ENCODE measurements around the gene CCNK.

The CCNK gene

DNA sequence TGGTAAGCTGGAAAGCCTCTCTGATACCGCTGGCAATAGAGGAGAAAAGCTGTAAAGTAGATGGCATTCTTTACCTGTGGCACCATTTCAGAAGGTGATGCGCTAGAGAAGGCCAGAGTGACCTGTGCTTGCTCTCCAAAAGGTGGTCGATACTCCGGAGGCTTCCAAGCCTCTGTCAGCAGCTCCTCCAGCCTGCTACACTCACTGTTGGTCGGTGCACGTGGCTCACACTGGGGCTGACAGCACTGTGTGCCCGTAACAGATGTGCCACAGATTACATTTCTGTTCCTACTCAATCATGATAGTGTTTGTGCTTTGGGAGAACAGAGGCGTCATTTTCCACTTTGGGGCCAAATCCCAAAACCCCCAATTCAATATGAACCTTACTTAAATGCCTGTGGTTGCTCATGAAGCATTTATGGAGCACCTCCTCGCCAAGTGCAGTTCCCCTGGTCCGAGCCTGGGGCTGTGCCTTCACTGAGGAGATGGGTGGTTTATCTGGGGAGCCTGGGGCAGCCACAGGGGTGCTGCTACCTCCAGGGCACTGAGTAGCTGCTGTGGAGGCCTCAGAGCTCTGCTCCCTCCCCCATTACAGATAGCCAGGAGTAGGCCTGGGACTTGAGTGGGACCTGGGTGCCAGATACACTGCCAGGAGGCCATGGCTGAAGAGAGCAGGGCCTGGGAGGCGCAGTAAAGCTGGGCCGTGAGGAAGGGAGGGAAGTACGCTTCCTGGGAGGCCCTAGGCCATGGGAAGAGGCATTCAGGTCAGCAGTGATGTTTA, 26.8 kb downstream of the CCNK start:
- no peak for DNase-seq (ENCODE audit: low spot score)

DNA sequence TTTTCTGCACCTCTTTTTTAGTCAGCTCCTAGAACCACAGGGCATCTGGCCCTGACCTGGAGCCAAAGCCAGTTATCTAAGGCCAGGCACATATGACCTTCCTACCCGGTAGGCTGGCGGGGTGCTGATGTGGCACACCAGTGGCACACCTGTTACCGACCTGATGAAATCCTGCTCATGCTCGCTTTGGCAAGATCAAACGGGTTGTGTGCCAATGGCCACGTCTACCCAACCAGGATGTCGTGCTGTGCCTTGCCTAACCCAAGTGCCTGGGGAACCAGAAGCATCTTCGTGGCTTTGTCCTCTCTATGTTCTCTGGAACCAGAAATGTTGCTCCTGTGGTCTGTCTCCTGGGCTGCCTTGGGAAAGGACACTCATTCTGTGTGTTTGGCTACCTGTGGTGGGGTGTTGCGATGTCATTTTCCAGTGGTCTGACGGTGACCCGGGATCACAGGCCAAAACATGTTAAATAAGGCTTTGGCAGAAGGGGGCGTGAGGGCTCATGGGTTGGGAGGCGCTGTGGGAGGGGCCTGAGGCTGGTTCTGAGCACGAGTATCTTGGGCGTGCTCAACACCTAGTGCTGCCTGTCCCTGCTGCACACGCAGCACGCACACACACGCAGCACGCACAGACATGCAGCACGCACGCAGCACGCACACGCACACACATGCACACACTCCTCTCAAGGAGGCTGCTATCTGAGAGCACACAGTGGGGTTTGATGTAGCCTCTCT, 27.9 kb downstream of the CCNK start:
- DNase-seq (ENCODE audit: low spot score): no peak

DNA sequence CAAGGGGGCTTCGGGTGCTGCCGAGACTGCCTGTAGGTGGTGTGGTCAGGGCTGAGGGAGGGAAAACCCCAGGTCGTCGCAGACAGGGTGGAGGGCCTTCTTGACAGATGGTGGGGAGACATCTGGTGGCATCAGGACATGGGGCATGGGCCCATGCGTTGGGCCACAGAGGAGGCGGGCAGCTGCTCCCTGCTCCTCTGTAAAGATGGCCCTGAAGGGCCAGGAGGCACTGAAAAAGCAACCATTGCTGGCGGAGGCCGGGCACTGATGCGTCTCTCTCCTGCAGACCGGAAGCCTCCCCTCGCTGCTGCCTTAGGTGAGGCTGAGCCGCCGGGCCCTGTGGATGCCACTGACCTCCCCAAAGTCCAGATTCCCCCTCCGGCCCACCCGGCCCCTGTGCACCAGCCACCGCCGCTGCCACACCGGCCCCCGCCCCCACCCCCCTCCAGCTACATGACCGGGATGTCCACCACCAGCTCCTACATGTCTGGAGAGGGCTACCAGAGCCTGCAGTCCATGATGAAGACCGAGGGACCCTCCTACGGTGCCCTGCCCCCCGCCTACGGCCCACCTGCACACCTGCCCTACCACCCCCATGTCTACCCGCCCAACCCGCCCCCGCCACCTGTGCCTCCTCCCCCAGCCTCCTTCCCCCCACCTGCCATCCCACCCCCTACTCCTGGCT, 28.8 kb downstream of the CCNK start:
- no peak for DNase-seq (ENCODE audit: low spot score)

DNA sequence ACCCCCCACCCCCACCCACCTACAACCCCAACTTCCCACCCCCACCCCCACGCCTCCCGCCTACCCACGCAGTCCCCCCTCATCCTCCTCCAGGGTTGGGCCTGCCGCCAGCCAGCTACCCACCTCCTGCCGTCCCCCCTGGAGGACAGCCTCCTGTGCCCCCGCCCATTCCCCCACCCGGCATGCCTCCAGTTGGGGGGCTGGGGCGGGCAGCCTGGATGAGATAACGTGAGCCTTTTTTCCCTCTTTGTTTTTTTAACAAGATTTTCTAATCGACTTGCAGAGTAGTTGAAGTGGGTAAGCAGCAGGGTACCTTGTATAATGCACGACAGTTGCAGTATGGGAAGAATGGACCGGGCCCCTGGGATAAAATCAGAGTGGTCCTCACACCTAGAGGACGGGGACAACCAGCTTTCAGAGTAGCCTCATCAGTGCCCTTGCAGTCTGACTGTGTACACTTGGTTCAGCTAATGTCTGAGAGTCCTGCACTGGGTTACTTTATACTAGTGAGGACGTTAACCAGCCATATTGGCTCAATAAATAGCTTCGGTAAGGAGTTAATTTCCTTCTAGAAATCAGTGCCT, 29.4 kb downstream of the CCNK start:
- no peak for DNase-seq (ENCODE audit: low spot score)

DNA sequence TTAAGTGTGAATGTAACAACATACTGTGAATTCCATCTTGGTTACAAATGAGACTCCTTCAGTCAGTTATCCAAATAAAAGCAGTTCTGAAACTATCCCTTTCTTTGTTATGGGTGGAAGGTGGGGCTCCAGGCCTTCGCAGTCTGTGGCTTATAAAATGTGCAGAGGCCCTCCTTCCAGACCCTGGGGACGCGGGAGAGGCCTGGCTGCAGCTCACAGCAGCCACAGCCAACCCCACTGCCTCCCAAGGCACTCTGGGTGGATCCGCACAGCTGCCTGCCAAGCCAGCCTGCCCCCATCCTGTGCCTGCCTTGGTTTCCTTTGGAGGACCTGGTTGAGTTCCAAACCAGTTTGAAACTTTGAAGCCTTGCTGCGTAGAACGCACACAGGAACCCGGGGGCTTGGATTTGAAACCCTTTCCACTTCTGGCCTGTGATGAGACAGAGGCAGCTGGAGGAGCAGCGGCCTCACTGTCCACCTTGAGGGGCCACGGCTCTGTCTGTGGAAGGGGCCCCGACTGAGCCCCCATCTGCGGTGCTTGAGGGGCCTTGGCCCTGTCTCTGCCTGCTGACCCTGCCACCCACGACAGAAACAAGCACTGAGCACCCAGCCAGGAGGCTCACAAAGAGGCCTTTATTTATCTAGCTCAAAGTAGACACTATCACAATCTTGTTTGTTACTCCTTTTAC, 30.4 kb downstream of the CCNK start:
- DNase-seq (ENCODE audit: low spot score): no peak

DNA sequence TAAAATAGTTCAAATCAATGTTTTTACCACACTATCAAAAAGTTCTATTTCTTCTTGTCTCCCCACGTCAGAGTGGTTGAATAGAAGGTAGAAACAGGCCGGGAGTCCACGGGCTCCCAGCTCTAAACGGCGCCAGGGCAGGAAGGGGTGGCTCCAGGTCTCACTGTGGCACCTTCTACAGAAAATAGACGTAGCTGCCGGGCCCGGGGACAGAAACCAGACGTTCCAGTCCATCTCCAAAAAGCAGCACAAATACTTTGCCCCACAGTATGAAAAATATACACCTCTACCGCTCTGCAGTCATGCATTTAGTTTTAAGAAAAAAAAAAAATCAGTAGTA, 30.9 kb downstream of the CCNK start:
- no peak for DNase-seq (ENCODE audit: low spot score)

DNA sequence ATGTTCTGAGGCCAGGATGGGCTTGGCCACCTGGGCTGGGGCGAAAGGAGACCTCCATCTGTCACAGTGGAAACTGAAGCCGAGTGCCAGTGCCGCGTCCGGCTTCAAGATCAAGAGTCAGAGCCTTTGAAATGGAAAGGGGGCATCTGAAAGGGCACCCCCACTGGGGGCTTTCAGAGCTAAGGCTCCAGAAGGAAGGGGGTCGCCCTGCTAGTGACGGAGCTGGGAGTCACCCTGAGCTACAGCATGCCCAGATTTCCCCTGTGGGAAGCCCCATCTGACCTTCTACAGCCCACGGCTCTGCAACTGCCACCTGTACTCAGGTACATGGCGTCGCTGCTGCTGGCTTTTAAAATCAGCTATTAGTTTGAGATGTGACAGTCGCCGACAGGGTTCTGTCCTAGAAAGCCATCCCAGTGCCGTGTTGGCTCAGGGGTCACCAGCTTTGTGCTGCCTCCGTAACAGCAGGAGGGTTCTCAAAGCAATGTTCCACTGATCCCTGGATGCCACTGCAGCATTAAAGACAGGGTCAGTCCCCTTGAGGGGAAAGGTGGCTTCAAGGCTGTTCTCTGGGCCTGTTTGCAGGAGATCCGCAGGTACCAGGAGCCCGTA, 31.5 kb downstream of the CCNK start:
- no peak for DNase-seq (ENCODE audit: low spot score)

DNA sequence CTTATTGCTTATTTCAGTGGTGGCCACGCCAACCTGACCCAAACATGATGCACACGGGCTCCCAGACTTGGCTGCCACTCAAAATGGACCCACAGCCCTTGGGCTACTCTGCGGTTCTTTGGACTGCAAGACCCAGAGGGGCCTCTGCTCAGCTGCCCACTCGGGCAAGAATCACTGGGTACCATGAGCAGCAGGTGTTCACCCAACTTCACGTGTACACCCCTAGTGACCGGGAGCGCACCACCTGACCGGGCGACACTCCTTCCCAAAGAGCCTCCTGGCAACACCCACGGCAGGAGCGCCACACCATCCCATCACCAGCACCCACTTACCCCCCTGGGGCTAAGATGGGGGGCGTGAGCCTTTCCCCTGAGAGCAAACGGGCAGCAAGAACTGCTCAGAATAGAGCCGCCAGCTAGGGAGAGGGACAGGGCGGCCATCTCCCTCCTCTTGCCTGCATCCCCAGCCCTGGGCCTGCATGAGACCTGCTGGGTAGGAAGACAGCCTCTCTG, 32.0 kb downstream of the CCNK start:
- no peak for DNase-seq (ENCODE audit: low spot score)

DNA sequence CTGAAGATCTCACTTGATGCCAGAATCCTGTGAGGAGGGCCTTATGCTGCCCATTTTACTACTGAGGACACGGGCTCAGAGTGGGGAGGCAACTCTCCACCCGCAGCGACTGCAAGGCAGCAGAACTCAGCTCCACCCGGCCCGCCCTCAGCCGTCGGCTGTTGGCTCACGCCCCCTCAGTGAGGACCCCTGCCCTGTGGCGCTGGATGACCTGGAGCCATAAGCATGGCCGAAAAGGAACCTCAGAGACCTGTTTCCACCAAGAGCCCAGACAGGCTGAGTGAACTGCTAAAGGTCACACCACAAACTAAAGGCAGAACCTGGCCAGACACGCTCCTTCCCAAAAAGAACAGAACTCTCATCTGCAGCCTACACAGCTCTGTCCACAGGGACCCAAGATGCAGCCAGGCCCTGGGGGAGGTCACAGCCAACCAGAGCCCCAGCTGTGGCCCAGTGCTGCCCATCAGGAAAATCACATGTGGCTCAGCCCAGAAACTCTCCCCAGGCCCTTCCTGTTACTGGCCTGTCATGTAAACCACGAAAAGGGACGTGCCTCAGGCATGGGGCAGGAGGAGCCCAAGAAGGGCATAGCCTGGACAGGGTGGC, 32.8 kb downstream of the CCNK start:
- no peak for DNase-seq (ENCODE audit: low spot score)

DNA sequence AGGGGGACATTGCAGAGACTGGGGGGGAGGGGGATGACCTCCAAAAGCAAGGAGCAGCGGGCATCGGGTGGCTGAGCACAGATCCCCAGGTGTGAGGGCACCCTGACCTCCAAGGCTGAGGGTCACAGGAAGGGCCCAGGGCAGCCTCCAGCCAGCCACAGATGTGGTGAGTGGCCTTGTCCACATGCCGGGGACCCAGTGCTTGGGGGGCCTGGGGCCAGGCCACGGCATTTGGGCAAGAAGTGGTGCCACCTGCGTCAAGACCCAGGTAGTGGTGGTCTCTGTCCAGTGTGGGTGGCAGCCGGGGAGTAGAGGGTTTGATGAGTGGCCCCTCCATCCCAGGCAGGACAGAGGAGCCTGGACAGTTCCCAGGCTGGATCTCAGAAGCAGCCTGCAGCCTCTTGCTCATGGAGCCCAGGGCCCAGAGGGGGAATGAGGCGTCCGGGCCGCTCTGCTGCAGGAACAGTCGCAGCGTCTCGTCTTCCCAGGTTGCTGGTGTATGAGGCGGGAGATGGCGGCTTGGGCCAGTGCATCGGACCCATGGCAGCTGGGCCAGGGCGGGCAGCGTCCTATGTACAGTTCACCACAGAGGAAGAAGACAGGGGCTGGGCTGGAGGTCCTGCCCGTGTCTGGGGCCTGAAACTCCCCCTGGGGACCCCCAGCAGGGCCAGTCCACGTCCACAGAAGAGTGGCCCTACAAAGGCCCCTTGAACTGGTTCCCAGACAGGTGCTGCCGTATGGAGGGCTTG, 33.5 kb downstream of the CCNK start:
- no peak for DNase-seq (ENCODE audit: low spot score)

DNA sequence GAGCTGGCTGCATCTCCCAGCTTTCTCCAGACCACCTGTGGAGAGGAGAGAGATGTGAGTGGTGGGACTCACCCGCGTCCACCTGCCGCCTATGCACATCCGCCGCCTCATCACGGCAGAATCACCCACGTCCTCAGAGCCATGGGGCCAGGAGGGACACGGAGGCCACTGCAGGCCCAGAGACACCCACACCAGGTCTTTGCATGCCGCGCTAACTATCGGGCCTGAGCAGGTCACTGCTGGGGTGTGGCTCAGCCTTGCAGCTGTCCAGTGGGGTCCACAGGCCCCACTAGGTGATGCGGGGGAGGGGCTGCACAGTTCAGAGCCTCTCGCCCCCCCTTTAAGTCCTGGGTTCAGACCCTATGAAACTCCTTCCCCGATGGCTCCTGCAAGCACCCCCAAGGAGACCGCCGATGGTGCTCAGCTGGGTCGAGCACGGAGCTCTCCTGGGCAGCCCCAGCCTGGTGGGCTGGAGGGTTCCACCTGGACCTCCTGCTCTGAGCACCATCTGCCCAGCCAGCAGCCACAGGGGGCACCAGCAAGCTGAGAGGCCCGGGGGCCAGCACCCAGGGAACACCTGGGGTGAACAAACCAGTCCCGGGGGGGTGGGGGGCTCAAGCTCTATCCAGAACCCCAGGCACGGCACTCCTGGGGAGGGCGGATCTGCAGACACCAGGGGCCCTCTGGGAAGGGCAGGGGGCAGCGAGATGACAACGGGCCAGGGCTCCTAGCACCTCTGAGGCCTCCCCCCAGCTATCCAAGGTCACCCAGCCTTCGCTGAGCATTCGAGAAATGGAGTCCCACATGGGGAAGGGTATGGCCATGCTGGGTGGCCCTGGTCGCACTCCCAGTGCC, 34.3 kb downstream of the CCNK start:
- no peak for DNase-seq (ENCODE audit: low spot score)

DNA sequence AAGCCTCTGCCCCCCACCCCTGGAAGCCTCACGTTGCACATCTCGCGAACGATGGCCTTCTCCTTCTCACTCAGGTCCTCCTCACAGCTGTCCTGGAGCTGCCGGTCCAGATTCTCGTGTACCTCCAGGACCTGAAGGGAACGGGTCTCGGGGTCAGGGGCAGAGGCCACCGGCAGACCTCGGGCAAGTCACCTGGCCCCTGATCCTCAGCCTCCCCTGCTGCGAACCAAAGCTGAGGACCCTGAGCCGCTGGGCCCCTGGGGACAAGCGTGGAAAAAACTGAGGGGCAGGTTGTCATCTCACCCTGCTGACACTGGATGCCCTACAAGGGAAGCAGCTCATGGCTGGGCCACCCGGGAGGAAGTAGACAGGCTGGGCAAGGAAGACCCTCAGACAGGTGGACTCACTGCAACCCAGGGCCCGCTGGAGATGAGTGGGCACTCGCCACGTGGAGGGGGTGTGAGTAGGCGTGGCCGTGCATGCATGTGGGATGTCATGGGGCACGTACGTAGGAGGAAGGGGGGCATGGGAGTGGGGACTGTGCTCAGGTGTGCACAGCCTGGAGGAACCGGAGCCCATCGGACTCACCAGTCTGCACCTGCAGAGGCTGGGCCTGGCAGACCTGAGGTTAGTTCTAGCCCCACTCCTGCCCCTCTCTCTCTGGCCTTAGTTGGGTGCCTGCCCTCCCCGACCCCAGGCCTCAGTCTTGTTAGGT, 35.1 kb downstream of the CCNK start:
- no peak for DNase-seq (ENCODE audit: low spot score)

DNA sequence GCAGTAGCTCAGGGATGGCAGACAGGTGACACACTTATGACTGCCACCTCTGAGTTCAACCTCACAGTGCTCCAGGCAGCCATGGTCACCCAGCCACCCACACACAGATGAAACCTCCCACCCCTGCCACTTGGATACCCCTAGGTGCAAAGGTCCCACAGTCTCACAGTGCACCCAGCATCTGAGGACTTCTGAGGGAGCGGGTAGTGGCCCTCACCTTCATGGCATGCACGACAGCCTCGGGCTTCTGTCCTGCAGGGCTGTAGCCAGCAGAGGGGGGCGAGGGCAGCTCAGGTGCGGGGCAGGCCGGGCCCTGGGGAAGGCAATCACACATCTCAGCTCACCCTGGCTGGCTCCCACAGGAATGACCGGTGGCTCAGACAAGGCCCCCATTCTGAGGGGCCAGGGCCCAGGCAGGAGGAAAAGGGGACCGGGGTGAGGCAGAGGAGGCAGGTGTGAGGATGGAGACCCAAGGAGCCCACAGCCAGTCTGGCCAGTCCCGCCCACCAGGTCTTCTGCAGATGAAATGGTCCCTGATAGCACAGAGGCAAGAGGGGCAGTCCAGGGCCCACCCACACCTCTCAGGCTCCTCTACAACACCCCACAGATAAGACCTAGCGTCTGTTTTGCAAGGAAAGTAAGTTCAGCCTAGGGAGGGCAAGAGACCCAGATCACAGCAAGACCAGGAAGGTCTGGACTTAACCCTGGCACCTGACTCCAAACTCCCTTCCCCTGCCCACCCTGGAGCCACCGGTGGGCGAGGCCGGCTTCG, 35.8 kb downstream of the CCNK start:
- DNase-seq (ENCODE audit: low spot score): no peak

DNA sequence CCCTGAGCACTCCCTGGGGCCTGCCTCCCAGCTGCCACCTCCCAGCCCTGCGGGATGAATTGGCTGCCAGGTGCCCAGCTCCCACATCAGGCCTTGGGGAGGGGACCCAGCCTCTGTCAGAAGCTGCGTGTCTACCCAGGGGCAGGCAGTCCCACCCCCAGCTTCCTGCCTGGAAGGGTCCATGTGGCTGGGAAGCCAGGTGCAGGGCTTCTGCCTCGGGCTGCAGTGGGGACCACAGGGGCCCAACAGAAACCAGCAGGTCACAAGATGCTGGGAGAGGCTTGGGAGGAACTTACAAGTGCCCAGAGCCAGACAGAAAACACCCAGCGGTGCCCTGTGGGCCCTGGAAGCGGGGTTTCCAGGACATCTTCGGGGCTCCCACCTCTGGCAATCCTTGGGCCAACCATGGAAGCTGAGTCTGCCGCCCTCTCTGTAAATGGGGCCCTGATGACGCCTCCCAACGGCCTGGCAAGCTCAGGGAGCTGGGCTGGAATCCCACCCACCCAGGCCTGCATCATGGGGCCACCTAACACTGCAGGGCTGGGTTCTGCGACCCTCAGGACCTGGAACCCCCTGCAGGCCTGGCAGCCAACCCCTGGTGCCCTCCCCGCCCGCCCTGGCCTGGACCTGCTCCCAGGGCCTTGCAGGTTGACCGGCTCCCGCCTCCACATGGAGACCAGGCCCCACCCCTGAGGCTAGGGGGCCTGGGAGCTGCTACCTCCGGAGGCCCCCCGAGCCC, 36.6 kb downstream of the CCNK start:
- no peak for DNase-seq (ENCODE audit: low spot score)

DNA sequence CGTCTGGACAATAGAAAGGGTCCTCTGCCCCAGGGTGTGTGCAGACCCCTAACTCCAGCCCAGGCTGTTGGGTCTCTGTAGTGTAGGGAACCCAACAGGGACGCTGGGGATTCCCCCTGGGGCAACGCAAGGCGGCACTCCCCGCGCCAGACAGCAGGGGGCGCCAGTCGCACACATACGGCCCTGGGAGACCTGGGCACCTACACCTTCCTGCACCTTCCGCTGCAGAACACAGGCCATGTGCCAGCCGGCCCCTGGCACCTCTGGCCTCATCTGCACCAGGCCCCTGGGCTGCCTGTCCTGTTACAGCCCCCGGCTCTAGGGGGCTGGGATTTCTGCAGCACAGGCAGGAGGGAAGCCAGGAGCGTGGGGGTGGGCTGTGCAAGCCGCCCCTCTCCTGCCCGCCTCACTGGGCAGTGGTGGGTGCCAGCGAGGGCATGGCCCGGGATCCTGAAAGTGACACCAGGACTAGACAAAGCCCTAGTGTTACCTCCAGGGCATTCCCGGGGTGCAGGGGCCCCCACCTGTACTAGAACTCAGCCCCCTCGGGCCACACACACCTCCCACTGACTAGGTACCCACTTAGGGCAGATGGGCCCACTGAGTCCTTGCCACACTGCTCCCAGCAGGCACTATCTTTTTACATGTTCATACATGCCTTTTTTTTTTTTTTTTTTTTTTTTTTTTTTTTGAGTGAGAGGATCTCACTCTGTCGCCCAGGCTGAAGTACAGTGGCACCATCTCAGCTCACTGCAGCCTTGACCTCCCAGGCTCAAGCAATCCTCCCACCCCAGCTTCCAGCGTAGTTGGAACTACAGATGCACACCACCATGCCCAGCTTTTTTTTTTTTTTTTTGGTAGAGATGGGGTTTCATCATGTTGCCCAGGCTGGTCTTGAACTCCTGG, 37.5 kb downstream of the CCNK start:
- DNase-seq (ENCODE audit: low spot score): peak; percentile 33

DNA sequence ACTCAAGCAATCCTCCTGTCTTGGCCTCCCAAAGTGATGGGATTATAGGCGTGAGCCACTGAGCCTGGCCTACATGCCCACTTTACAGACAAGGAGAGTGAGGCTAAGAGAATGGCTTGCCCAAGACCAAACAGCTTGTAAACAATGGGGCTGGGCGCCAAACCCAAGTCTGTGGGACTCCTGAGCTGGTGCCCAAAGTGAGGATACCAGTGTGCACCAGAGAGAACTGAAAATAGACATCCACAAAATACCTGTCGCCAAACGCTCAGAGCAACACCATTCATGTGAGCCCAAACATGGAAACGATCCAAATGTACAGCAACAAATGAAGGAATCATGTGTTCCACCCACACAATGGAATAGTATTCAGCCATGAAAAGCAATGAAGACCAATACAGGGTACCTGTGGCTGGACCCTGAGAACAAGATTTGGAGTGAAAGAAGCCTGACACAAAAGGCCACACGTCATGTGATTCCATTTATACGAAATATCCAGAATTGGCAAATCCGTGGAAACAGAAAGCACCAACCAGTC, 38.2 kb downstream of the CCNK start:
- DNase-seq (ENCODE audit: low spot score): no peak

Data from RKO (cell line).